Uterus (tissue), 2 donors: ENCODE results near the gene PCSK7.

ENCODE experiments used
- POLR2A ChIP-seq, 2 donors: fragments of 450-650 bp; IDR thresholded peaks; one replicate each; pipeline ENCODE4 v1.6.1; 2016; ENCODE audit warnings: antibody characterized with exemption in 2 of 2, mild to moderate bottlenecking in 1 of 2, moderate library complexity in 1 of 2
- TF ChIP-seq, protein P1 (sequence below), 4 experiments: fragments of 200-600 bp in 2 of 4; fragments of 450-650 bp in 2 of 4; sonication (generic) in 2 of 4; IDR thresholded peaks; one replicate each; pipeline ENCODE4 v1.5.1; 2016 to 2019; ENCODE audit warnings: antibody characterized with exemption in 4 of 4, mild to moderate bottlenecking in 2 of 4, moderate library complexity in 1 of 4

DNA sequence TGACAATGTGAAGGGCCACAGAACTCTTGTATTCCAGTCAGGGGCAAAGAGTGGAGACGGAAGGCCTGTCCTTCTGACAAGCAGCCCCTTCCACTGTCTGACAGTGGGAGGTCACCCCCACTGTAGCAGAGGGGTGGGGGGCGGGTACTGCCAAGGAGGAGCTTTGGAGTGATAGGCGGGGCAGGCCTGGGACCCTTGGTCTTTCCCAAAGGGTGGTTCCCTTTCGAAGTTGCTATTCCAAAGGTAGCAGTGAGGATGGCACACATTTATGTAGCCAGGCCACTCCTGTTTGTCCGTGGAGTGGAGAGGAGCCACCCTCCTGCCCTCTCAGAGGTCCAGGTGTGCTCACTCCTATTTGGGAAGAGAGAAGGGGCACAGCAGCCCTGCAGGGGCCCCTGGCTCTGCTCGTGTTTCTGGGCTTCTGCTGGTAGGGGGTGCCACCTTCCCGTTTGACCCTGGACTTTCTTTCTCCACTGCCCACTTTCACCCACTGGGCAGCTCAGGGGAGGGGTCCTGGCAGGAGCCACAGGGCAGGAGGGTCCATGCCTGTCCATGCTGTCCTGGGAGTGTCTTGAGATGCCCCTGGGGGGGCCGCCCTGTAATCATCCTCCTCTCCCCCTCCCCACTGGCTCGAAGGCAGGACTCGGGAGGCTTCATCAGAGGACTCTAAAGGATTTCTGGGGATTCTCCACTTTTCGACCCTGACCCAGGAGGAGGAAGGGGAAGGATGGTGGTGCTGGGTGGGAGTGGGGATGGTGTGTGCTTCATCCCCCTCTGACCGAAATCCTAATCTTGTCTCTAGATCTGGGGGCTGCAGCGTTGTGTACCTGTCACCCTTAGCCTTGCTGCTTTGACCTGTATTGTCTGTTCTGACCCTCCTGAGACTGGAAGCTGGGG, 31.7 kb downstream of the PCSK7 start:
- TF ChIP-seq, protein P1, sequence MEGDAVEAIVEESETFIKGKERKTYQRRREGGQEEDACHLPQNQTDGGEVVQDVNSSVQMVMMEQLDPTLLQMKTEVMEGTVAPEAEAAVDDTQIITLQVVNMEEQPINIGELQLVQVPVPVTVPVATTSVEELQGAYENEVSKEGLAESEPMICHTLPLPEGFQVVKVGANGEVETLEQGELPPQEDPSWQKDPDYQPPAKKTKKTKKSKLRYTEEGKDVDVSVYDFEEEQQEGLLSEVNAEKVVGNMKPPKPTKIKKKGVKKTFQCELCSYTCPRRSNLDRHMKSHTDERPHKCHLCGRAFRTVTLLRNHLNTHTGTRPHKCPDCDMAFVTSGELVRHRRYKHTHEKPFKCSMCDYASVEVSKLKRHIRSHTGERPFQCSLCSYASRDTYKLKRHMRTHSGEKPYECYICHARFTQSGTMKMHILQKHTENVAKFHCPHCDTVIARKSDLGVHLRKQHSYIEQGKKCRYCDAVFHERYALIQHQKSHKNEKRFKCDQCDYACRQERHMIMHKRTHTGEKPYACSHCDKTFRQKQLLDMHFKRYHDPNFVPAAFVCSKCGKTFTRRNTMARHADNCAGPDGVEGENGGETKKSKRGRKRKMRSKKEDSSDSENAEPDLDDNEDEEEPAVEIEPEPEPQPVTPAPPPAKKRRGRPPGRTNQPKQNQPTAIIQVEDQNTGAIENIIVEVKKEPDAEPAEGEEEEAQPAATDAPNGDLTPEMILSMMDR (IDR thresholded peaks at IDR 0.05), result no peak
- TF ChIP-seq POLR2A (IDR thresholded peaks at IDR 0.05), result peak in 1 of 2 donors; percentile 7
